ENCODE data around the gene HSF4.

DNA sequence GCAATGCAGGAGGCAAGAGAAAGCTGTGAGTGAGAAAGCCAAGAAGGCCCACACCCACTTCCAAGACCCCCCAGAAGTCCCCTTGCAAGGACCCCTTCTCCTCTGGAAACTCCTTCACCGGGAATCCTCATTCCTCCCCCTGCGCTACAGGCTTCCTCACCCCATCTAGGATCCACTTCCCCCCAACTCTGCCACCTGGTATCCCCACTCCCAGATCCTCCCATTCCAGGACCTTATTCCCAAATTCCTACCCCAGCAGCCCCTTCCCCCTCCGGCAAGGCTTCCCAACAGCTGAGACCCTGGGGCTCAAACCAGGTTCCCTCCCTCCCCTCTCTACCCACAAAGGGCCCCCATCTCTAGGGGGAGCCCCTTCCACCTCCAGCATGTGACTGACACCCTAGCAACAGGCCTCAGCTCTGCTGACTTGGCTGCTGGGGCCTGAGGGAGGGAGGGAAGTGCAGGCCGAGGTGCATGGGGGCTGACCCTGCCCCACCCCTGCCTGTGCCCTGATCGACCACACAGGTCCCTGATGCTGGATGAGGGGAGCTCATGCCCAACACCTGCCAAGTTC lies 2.1 kb downstream of the HSF4 start:
- TF ChIP-seq, protein P1, sequence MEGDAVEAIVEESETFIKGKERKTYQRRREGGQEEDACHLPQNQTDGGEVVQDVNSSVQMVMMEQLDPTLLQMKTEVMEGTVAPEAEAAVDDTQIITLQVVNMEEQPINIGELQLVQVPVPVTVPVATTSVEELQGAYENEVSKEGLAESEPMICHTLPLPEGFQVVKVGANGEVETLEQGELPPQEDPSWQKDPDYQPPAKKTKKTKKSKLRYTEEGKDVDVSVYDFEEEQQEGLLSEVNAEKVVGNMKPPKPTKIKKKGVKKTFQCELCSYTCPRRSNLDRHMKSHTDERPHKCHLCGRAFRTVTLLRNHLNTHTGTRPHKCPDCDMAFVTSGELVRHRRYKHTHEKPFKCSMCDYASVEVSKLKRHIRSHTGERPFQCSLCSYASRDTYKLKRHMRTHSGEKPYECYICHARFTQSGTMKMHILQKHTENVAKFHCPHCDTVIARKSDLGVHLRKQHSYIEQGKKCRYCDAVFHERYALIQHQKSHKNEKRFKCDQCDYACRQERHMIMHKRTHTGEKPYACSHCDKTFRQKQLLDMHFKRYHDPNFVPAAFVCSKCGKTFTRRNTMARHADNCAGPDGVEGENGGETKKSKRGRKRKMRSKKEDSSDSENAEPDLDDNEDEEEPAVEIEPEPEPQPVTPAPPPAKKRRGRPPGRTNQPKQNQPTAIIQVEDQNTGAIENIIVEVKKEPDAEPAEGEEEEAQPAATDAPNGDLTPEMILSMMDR (IDR thresholded peaks at IDR 0.05; ENCODE audit: low read depth, low read length, poor library complexity, severe bottlenecking) = no peak
- no peak for TF ChIP-seq EZH2phosphoT487 (IDR thresholded peaks at IDR 0.05; ENCODE audit: borderline replicate concordance, low read length)

All from DOHH2 (cell line).